ENCODE results near the gene SNRNP27. TPM values are rescaled to one million over a fixed set of nuclear protein-coding genes. Genes with fewer than 3 reads are reported as not detected.
"Not testable (repeated sequence)": the region's sequence is repeated elsewhere in the genome, so short reads cannot be mapped to it uniquely, and the experiment has no call there.

The SNRNP27 gene

GRCh38 chr2:69948963-69949645 is 55.3 kb downstream of the SNRNP27 start:
- Histone ChIP-seq H3K27me3 (ENCODE audit: control insufficient read depth, insufficient read depth, low read length) (no peaks in the 10 kb centered on the region), H3K9ac (ENCODE audit: low read depth, low read length) (no peak overlapping the region), H3K4me1 (ENCODE audit: control insufficient read depth, insufficient read depth, low read length) (peaks cover 24% of the 10 kb centered on the region), H3K36me3 (ENCODE audit: insufficient read depth, low read length) (no peaks in the 10 kb centered on the region), H3K4me3 (ENCODE audit: low read length) (no peak overlapping the region), H3K9me3 (replicated peaks; ENCODE audit: low read length) (no peaks in the 10 kb centered on the region), H3K4me2 (ENCODE audit: low read length) (no peak overlapping the region)

- Histone ChIP-seq H3K4me3 (ENCODE audit: low read length) (no peak overlapping the region), H3K27me3 (ENCODE audit: control insufficient read depth, insufficient read depth, low read length) (peaks cover 8% of the 10 kb centered on the region), H3K9ac (ENCODE audit: low read depth, low read length) (no peak overlapping the region), H3K9me3 (replicated peaks; ENCODE audit: low read length) (no peaks in the 10 kb centered on the region), H3K4me2 (ENCODE audit: low read length) (no peak overlapping the region), H3K36me3 (ENCODE audit: insufficient read depth, low read length) (no peaks in the 10 kb centered on the region), H3K4me1 (ENCODE audit: control insufficient read depth, insufficient read depth, low read length) (peaks cover 23% of the 10 kb centered on the region)
Observed at GRCh38 chr2:69950241-69950640, 56.5 kb downstream of the SNRNP27 start.

- not testable (repeated sequence) for H3K36me3 ChIP-seq (ENCODE audit: insufficient read depth, low read length); H3K9ac ChIP-seq (ENCODE audit: low read depth, low read length); H3K4me2 ChIP-seq (ENCODE audit: low read length); H3K4me3 ChIP-seq (ENCODE audit: low read length); H3K9me3 ChIP-seq (replicated peaks; ENCODE audit: low read length)
- H3K4me1 ChIP-seq (ENCODE audit: control insufficient read depth, insufficient read depth, low read length), result peaks cover 19% of the 10 kb centered on the region
- peaks cover 12% of the 10 kb centered on the region for H3K27me3 ChIP-seq (ENCODE audit: control insufficient read depth, insufficient read depth, low read length)
Observed at GRCh38 chr2:69950671-69951070, 56.9 kb downstream of the SNRNP27 start.

GRCh38 chr2:69952336-69953115 is 58.8 kb downstream of the SNRNP27 start:
- H3K9ac ChIP-seq (ENCODE audit: low read depth, low read length), result no peak overlapping the region
- H3K4me2 ChIP-seq (ENCODE audit: low read length), result no peak overlapping the region
- H3K36me3 ChIP-seq (ENCODE audit: insufficient read depth, low read length), result no peaks in the 10 kb centered on the region
- H3K4me3 ChIP-seq (ENCODE audit: low read length), result no peak overlapping the region
- peaks cover 5% of the 10 kb centered on the region for H3K4me1 ChIP-seq (ENCODE audit: control insufficient read depth, insufficient read depth, low read length)
- peaks cover 25% of the 10 kb centered on the region for H3K27me3 ChIP-seq (ENCODE audit: control insufficient read depth, insufficient read depth, low read length)
- H3K9me3 ChIP-seq (replicated peaks; ENCODE audit: low read length), result no peaks in the 10 kb centered on the region

- H3K4me1 ChIP-seq (ENCODE audit: control insufficient read depth, insufficient read depth, low read length), result no peaks in the 10 kb centered on the region
- no peak overlapping the region for H3K4me2 ChIP-seq (ENCODE audit: low read length)
- H3K4me3 ChIP-seq (ENCODE audit: low read length), result no peak overlapping the region
- H3K9me3 ChIP-seq (replicated peaks; ENCODE audit: low read length), result no peaks in the 10 kb centered on the region
- no peaks in the 10 kb centered on the region for H3K36me3 ChIP-seq (ENCODE audit: insufficient read depth, low read length)
- no peak overlapping the region for H3K9ac ChIP-seq (ENCODE audit: low read depth, low read length)
- peaks cover 41% of the 10 kb centered on the region for H3K27me3 ChIP-seq (ENCODE audit: control insufficient read depth, insufficient read depth, low read length)
Observed at GRCh38 chr2:69954084-69954483, 60.3 kb downstream of the SNRNP27 start.

Small RNAs within 50 kb of the gene (small RNA-seq; reads per million reads assigned to genes)
- not detected for gene RPL23AP92
